ENCODE results near the gene SHANK1. TPM values are rescaled to one million over a fixed set of nuclear protein-coding genes. Genes with fewer than 3 reads are reported as not detected.

The SHANK1 gene
- total RNA-seq, 1 experiment from 2014 or later: not detected

DNA sequence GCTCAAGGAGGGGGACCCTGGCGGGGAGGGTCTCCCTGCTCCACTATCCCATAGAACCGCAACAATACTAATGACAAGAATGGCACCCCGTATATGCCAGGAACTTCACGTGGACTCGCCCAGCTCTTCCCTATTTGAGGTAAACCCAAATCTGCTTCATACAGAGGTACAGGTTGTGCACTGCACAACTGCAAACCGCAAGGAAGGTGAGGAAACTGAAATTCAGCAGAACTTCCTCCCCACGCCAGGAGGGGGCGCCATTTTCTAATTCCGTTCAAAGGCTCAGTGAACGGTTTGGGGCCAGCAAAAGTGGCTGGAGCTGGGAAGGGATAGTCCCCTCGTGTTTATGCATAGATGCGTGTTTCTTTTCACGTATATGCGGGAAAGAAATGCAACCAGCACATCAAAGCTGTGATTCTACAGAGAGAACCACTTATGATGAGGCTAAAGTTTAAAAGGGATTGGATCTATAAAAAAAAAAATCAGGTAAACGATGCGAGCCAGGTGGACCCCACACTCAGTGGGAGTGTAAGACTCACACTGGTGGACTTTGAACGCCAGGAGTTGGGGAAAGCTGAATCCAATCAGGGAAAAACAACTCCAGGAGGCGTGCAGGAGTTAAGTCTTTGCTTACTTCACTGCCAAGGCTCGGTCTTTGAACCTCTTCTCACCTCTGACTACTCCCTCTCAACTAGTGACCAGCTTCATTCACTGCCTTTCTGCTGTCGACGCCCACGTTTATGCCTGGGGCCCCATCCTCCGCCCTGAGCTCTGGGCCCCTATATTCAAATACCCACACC, 50.1 kb downstream of the SHANK1 start:
- in situ Hi-C loops (cut with HindIII; ENCODE audit: low pct_unique_long_range_greater_than_20kb, low sequenced_read_pairs): no loop called here
- DNase-seq (ENCODE audit: low read depth): no peak

DNA sequence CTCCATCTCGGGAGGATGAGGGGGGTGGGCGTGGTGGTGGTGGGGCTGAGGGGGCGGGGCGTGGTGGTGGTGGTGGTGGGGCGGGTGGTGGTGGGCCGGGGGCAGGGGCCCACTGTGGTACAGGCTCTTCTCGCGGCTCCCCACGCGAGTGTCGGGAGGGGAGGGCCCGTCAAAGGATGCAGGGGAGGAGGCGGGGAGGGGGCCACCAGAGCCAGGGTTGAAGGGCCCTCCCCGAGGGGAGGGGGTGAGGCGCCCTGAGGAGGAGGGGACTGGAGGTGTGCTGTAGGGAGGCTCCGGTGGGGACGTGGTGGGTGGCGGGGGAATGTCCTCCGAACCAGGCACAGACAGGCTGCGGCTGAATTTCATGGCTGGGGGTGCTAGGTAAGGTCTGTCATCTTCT, 50.7 kb downstream of the SHANK1 start:
- in situ Hi-C loops (cut with HindIII; ENCODE audit: low pct_unique_long_range_greater_than_20kb, low sequenced_read_pairs): no loop called here

DNA sequence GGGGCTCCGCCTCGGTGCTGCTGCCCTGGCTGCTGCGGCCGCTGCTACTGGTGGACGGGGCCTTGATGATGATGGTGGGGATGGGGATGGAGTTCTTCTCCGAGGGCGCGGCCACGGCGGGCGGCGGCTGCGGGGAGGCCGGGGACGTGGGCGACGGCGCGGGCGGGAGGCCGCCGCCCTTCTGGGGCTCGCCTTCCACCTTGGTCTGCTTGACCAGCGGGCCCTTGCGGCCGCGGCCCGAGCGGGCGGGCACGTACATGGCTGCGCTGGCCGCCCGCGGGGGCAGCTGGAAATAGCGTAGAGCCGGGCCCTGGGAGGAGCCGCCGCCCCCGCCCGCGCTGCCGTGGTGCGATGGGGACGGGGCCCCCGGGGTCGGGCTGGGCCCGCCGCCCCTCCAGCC, 51.2 kb downstream of the SHANK1 start:
- DNase-seq (ENCODE audit: low read depth): no peak
- in situ Hi-C loops (cut with HindIII; ENCODE audit: low pct_unique_long_range_greater_than_20kb, low sequenced_read_pairs): no loop called here

More for the DNA sequence above, 50.7 kb downstream of the SHANK1 start:
- no peak for DNase-seq (ENCODE audit: low read depth)

DNA sequence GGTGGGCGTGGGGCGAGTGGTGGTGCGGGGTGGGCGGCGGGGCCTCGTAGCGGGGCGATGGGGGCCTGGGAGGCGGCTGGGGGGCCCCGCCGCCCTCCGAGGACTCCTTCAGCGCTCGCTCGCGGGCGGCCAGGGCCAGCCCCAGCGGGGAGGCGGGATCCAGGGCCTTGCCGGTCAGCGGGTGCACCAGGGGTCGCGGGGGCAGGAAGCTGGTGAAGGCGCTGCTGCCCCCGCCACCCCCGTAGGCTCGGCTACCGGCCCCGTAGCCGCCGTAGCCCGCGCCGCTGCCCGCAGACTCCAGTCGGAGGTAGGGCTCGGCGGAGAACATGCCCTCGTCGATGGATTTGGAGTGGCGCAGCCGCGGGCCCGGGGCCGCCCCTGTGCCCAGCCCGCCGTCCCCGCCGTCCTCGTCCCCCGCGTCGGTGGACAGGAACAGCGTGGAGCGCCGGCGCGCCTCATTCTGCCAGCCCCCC, 51.8 kb downstream of the SHANK1 start:
- in situ Hi-C loops (cut with HindIII; ENCODE audit: low pct_unique_long_range_greater_than_20kb, low sequenced_read_pairs): no loop called here
- no peak for DNase-seq (ENCODE audit: low read depth)

DNA sequence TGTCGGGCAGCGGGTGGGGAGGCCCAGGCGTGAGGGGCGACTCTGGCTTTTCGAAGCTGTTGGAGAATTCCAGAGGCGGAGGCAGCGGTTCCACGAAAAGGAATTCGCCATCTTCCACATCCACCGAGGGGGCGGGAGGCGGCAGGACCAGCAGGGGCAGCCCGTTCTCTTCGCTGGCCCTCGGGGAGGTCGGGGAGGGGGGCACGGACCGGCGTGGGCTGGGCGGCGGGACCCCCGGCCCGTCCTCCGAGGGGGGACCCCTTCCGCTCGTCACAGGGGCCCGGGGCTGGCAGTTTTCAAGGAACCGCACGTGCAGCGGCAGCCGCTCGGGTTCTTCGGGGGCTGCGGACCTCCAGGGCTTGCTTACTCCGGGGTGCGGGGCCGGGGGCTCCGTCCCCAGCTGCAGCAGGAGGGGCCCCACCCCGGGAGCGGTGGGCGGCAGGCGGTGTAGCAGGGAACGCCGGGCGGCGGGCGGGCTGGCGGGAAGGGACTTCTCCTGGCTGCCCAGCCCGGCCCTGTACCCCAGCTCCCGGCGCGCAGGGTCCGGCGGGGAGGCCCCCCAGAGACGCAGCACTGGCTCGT, 52.3 kb downstream of the SHANK1 start:
- in situ Hi-C loops (cut with HindIII; ENCODE audit: low pct_unique_long_range_greater_than_20kb, low sequenced_read_pairs): no loop called here

DNA sequence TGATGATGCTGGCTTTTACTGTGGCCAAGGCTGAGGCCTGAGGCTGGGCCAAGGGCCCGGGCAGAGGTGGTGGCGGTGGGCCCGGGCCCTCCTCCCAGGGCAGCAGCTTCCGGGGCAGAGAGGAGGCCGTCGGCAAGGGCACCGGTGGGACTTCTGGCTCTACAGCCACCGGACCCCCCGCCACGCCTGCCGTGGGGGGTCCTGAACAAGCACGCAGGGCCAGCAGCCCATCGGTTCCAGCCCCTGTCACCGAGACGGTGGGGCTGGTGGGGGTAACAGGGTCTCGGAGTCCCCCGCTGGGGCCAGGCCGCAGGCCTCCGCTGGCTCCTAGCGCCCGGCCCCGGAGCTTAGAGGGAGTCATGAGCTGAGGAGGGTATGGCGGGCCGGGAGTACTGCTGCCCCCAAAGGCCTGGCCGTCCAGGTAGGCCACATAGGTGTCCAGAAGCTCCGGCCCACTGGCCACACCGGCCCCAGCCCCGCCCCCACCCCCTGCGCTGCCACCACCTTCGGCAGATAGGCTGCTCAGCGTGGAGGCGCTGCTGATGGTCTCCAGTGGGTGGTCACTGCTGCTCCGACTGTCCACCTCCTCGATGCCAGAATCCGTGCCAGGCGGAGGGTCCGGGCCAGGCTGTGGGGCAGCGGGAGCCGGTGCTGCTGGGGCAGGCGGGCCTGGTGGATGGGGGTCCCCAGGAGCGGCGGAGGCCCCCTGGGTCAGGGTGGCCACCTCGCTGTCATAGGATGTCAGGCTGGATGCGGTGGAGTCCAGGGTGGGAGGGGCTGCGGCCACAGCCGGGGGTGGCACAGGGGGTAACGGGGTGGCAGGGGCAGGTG, 53.0 kb downstream of the SHANK1 start:
- in situ Hi-C loops (cut with HindIII; ENCODE audit: low pct_unique_long_range_greater_than_20kb, low sequenced_read_pairs): no loop called here
- DNase-seq (ENCODE audit: low read depth): no peak

More for the DNA sequence above, 52.3 kb downstream of the SHANK1 start:
- no peak for DNase-seq (ENCODE audit: low read depth)

DNA sequence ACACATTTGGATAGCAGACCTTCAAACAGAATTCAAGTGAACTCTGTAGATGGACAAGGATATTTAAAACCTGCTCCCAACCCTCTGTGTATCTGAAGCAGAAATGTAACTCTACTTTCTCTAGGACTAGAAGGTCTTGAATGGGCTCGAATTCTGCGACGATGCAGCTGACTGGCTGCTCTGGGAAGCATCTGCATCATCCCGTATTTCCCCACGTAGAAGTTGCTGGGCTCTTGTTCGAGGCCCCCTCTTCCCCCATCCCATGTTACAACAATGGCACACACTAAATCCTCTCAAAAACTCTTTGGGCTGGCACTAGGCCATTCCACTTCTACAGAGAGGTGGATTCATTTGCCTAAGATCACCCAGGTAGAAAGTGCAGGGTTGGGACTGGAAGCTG, 55.4 kb downstream of the SHANK1 start:
- no peak for DNase-seq (ENCODE audit: low read depth)
- in situ Hi-C loops (cut with HindIII; ENCODE audit: low pct_unique_long_range_greater_than_20kb, low sequenced_read_pairs): no loop called here

DNA sequence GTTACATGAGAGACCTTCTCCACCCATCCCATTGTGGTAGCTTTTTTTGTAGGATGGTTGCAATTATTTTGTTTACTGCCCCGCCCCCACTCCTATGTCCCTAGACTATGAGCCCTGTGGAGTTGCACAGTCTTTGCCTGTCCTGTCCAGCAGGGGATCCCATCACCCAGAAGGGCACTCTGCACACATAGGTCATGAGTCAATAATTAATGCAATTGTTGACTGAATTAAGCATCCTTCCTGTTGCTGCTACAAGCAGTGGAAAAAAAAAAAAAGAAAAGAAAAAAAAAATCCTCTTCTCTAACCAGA, 56.2 kb downstream of the SHANK1 start:
- peak; percentile 48 for DNase-seq (ENCODE audit: low read depth)
- in situ Hi-C loops (cut with HindIII; ENCODE audit: low pct_unique_long_range_greater_than_20kb, low sequenced_read_pairs): no loop called here

DNA sequence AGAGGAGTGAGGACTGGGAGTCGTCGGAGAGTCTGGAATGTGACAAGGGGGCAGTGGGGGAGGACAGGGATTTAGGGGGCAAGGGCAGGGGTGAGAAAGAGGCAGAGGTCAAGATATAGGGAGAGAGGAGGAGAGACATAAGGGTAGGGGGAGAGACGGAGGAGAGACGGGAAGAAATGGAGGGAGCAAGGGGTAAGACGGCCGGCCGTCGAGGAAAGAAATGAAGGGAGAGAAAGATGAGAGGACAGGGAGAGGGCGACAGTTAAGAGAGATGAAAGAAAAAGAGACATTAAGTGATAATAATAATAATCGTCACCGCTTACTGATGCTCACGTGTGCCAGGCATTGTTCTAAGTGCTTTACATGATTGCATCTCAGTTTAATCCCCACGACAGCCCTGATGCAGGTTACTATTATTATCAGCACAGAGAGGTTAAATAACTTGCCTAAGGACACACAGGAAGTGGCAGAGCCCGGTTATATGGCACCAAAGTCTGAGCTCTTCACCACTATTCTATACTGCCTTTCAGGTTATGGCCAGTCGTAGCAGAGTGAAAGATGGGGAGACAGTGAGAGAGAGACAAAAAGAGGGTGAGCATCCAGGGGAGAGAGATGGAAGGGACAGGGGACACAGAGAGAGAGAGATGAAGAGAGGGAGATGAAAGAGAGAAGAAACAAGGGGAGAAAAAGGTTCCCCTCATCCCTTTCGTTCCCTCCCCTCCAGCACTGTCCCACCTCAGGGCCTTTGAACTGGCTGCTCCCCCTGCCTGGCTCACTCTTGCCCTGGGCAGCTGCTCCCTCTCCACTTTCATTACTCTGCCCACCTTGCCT, 56.7 kb downstream of the SHANK1 start:
- in situ Hi-C loops (cut with HindIII; ENCODE audit: low pct_unique_long_range_greater_than_20kb, low sequenced_read_pairs): no loop called here
- DNase-seq (ENCODE audit: low read depth): no peak

DNA sequence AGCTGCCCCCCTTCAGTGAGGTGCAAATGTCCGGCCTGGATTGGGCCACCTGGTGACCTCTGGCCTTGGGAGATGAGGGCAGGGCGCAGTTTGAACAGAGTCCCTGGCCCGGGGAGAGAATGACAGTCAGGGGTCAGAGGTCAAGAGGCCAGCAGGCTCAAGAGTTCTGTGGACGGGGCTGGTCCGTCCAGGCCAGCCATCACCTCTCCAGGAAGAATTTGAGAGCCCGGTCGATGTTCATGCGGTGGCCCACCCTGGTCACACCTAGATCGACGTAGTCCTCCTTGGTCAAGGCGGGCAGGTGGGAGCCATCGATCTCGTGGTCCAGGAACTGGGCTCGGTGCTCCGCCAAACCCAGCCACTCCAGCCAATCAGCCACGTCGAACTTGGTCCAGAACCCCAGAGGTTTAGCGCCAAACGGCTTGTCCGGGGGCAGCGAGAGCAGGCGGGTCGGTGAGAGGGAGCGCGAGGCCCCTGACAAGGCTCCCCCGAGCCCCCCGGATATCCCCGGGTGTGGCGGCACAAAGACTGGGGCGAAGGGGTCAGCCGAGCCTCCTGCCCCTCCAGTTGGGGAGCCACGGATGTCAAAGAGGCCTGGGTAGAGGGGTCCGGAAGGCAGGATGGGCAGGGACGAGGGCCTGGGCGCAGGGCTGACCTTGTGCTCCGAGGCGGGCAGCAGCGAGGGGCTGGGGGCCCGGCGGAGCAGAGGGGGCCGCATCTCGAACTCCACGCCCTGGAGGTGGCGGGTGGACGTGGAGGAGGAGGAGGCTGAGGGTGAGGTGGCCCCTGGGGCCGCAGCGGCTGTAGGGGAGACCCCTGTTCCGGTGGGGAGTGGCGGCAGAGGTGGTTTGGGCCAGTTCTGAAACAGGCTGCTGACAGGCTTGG, 57.6 kb downstream of the SHANK1 start:
- no peak for DNase-seq (ENCODE audit: low read depth)
- in situ Hi-C loops (cut with HindIII; ENCODE audit: low pct_unique_long_range_greater_than_20kb, low sequenced_read_pairs): no loop called here

DNA sequence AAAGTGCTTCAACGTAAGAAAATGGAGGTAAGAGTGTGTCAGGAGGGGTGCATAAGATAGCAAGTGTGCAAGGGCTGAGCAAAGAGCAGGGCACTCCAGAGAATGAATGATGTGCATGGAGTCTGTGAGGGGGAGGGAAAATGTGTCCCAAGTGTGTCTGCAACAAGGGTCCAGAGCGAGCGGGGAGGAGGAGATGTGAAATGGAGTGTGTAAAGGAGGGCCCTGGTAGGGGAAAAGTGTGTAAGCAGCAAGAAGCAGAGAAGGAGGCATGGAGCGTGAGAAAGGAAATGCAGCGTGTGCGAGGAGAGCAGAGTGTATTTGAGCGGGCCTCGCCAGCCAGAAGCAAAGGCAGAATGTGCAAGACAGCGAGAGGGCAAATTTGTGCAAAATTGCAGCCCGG, 58.6 kb downstream of the SHANK1 start:
- no peak for DNase-seq (ENCODE audit: low read depth)
- in situ Hi-C loops (cut with HindIII; ENCODE audit: low pct_unique_long_range_greater_than_20kb, low sequenced_read_pairs): no loop called here

DNA sequence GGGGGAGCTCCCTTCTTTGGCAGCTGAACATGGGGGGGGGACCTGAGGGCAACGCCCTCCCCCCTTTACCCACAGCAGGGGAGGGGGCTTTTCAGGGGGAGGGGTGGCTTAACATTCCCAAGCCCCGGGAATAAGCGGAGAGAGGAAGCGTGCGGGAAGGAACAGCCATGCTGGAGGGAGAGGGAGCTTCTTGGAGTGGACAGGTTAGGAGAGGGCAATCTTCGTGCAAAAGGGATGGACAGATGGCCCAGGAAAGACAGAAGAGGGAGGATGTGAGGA, 59.6 kb downstream of the SHANK1 start:
- no peak for DNase-seq (ENCODE audit: low read depth)
- in situ Hi-C loops (cut with HindIII; ENCODE audit: low pct_unique_long_range_greater_than_20kb, low sequenced_read_pairs): no loop called here

DNA sequence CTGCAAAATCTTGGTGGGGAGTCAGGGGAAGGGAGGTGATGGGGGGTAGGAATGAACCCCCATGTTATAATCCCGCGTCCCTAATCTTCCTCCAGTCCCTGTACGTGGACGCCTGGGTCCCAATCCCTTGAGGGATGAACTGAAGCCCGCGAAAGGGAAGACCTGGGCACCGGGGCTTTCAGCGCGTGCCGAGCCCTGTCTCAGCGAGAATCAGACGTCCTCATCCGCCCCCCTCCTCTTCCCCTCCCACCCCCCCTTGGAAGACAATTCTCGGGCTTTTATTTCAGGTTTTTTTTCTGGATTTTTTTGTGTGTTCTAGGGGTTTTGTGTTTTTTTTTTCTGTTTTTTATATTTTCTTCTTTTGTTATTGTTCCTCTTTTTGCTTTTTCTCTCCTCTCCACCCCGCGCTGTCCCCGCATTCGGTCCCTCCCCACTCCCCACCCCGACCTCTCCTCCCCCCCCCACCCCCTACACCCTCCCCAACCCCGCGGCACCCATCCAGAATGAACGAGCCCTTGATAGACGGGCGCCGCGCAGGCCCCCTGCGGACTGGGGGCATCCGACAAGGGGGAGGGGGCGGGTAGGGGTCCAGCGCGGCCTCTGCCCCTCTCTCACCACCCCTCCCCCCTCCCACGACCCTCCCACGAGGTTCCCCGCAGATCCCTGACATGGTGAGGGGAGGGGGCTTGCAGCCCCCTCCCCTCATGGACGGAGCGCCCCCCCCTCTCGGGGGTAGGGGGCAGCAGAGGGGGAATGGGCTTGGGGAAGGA, 60.1 kb downstream of the SHANK1 start:
- no peak for DNase-seq (ENCODE audit: low read depth)

DNA sequence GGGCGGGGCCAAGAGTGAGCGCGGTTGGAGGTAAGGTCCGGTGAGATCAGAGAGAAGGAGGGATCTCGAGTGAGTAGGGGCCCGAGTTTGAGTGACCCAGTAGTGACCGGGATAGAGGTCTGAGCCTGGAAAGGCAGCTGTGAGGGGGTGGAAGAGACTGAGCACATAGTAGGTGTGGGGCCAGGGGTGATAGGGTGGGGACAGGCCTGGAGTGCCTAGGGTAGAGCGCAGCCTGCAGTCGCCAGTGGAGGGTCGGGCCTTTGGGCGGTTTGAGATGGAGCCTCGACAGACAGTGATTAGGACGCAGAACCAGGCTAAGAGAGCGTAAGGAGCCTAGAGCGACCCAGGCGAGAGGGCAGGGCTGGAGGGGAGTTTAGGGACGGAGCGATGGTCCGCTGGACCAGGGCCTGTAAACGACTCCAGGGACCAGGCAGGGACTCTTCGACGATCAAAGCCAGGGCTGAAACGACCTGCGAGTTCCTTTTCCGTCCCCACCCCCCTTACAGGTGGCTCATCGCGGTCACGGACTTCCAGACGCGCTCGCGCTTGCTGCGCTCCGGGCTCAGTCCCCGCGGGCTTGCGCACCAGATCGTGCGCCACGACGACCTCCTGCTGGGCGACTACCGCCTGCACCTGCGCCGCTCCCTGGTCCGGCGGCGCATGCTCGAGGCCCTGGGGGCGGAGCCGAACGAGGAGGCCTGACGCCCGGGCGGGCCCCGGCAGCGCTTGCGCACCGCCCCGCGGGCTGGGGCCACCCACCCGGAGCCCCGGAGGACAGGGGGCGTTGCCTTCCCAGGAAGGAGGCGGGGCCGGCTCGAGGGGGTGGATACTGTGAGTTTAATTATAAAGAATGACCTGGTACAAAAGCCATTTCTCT, 60.9 kb downstream of the SHANK1 start:
- peak; percentile 95 for DNase-seq (ENCODE audit: low read depth)
- in situ Hi-C loops (cut with HindIII; ENCODE audit: low pct_unique_long_range_greater_than_20kb, low sequenced_read_pairs): no loop called here

More for the DNA sequence above, 60.1 kb downstream of the SHANK1 start:
- in situ Hi-C loops (cut with HindIII; ENCODE audit: low pct_unique_long_range_greater_than_20kb, low sequenced_read_pairs): no loop called here

DNA sequence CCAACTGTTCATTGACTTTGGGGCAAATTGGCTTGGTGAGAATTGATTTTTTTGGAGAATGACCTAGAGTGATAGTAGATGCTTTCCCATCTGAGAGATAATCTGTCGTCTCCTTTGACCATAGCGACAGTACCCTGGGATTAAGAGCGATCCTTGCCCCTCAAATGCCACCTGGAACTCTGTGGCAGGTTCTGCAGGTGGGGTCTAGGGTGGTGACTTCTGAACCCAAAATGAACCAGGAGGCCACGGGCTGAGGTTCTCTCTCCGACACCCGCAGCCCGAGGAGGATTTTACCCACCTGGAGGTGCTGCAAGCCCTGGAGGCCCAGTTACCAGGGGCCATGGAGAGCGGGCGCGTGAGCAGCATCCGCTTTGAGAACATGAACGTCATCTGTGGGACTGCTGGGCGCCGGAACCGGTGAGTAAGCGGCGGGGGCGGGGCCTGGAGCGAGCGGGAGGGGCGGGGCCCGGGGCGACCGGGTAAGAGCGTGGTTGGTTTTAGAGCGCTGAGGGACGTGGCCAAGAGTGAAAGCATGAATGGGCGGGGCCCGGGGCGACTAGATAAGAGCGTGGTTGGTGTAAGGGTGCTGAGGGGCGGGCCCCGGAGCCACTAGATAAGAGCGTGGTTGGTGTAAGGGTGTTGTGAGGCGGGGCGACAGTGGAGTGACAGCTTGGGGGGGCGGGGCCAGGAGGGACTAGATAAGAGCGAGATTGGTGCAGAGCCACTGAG, 61.7 kb downstream of the SHANK1 start:
- in situ Hi-C loops (cut with HindIII; ENCODE audit: low pct_unique_long_range_greater_than_20kb, low sequenced_read_pairs): no loop called here
- DNase-seq (ENCODE audit: low read depth): peak; percentile 99
